ENCODE data around the gene BRDT.
"Not testable (repeated sequence)": the region's sequence is repeated elsewhere in the genome, so short reads cannot be mapped to it uniquely, and the experiment has no call there.

BRDT gene

GRCh38 chr1:91993256-91993655, 44.1 kb downstream of the BRDT start:
- no peak for DNase-seq

GRCh38 chr1:91997607-91998195, 48.5 kb downstream of the BRDT start:
- DNase-seq: peak; percentile 30

- no peak for DNase-seq
Measured at GRCh38 chr1:92004129-92004528, 54.9 kb downstream of the BRDT start.

GRCh38 chr1:92013923-92014322, 64.7 kb downstream of the BRDT start:
- DNase-seq: no peak

- DNase-seq: no peak
Measured at GRCh38 chr1:92016720-92017316, 67.6 kb downstream of the BRDT start.

- no peak for DNase-seq
Measured at GRCh38 chr1:92017656-92018055, 68.5 kb downstream of the BRDT start.

GRCh38 chr1:92026042-92026441, 76.8 kb downstream of the BRDT start:
- DNase-seq: not testable (repeated sequence)

GRCh38 chr1:92026806-92027205, 77.6 kb downstream of the BRDT start:
- no peak for DNase-seq

GRCh38 chr1:92029241-92029922, 80.2 kb downstream of the BRDT start:
- no peak for DNase-seq

- no peak for DNase-seq
Measured at GRCh38 chr1:92030656-92031107, 81.5 kb downstream of the BRDT start.

GRCh38 chr1:92031281-92032110, 82.3 kb downstream of the BRDT start:
- DNase-seq: no peak

- DNase-seq: no peak
Measured at GRCh38 chr1:92037400-92037799, 88.2 kb downstream of the BRDT start.

GRCh38 chr1:92038695-92039346, 89.6 kb downstream of the BRDT start:
- DNase-seq: no peak

GRCh38 chr1:92040971-92041370, 91.8 kb downstream of the BRDT start:
- no peak for DNase-seq

- no peak for DNase-seq
Measured at GRCh38 chr1:92043621-92044020, 94.4 kb downstream of the BRDT start.

- DNase-seq: no peak
Measured at GRCh38 chr1:92045766-92046495, 96.7 kb downstream of the BRDT start.

GRCh38 chr1:92051948-92052347, 102.7 kb downstream of the BRDT start:
- DNase-seq: no peak

All from NCI-H1092 treated with DMSO at 0.1 percent for 48 hours (cell line).